SU-DHL-6 (cell line): ENCODE results near the gene DRGX.

Source experiments
- EZH2phosphoT487 ChIP-seq: fragments of 200-600 bp; sonication (generic), shearing (Covaris generic); conservative IDR thresholded peaks from 2 replicates; pipeline ENCODE4 v1.6.1; 2018; ENCODE audit warnings: mild to moderate bottlenecking, antibody characterized with exemption, low read length, moderate library complexity, mixed read lengths
- TF ChIP-seq, protein P1 (sequence below): fragments of 200-600 bp; sonication (generic); IDR thresholded peaks from one replicate; pipeline ENCODE4 v1.5.1; 2017; ENCODE audit warnings: antibody characterized with exemption, mild to moderate bottlenecking, low read length, moderate library complexity; ENCODE audit not compliant: insufficient read depth, poor library complexity, severe bottlenecking

- TF ChIP-seq, protein P1, sequence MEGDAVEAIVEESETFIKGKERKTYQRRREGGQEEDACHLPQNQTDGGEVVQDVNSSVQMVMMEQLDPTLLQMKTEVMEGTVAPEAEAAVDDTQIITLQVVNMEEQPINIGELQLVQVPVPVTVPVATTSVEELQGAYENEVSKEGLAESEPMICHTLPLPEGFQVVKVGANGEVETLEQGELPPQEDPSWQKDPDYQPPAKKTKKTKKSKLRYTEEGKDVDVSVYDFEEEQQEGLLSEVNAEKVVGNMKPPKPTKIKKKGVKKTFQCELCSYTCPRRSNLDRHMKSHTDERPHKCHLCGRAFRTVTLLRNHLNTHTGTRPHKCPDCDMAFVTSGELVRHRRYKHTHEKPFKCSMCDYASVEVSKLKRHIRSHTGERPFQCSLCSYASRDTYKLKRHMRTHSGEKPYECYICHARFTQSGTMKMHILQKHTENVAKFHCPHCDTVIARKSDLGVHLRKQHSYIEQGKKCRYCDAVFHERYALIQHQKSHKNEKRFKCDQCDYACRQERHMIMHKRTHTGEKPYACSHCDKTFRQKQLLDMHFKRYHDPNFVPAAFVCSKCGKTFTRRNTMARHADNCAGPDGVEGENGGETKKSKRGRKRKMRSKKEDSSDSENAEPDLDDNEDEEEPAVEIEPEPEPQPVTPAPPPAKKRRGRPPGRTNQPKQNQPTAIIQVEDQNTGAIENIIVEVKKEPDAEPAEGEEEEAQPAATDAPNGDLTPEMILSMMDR: no peak
- no peak for TF ChIP-seq EZH2phosphoT487
Observed at GRCh38 chr10:49410365-49411074, 14.6 kb upstream of the DRGX start.
